Measurements from ENCODE around the gene GRM7. TPM values are rescaled to one million over a fixed set of nuclear protein-coding genes. Genes with fewer than 3 reads are reported as not detected.

Gene GRM7
- total RNA-seq, 1 experiment from 2014 or later = 0.28 TPM

DNA sequence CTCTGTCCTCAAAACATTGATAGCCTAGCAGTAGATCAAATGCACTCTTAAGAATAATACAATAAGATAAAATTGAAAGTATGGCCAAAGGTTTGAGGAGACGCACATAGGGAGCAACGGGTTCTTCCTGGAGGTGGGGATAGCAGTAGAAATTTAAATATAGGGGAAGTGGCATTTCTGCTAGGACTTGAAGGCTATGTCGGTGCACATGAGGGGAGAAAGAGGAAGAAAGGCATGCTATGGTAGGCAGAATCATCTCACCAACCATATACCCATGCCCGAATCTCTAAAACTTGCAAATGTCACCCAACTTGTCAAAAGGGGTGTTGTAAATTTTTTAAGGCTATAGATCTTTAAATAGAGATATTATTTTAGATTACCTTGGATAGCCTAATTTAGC is 905.6 kb downstream of the GRM7 start:
- H3K27me3 ChIP-seq (ENCODE audit: insufficient read depth, low read length) = no peaks in the 10 kb centered on the region
- H3K18ac ChIP-seq (ENCODE audit: insufficient read length, low read depth, low read length) = no peak overlapping the region
- no peak overlapping the region for H3T11ph ChIP-seq (ENCODE audit: low read length)
- no peak overlapping the region for H3K27ac Mint-ChIP-seq
- no peak overlapping the region for H3K23ac ChIP-seq (ENCODE audit: insufficient read length, low read depth, low read length)
- H2BK15ac ChIP-seq (ENCODE audit: low read depth, low read length) = no peak overlapping the region
- H2BK120ac ChIP-seq (ENCODE audit: low read depth, low read length, poor library complexity, severe bottlenecking) = no peak overlapping the region
- H3K4me1 Mint-ChIP-seq = no peaks in the 10 kb centered on the region
- no peak overlapping the region for H3K4me3 Mint-ChIP-seq
- no peak overlapping the region for H4K8ac ChIP-seq (replicated peaks; ENCODE audit: insufficient read length, low read depth, low read length)
- no peak overlapping the region for H2BK20ac ChIP-seq (ENCODE audit: low read depth, low read length, poor library complexity, severe bottlenecking)
- TF ChIP-seq, protein P1, sequence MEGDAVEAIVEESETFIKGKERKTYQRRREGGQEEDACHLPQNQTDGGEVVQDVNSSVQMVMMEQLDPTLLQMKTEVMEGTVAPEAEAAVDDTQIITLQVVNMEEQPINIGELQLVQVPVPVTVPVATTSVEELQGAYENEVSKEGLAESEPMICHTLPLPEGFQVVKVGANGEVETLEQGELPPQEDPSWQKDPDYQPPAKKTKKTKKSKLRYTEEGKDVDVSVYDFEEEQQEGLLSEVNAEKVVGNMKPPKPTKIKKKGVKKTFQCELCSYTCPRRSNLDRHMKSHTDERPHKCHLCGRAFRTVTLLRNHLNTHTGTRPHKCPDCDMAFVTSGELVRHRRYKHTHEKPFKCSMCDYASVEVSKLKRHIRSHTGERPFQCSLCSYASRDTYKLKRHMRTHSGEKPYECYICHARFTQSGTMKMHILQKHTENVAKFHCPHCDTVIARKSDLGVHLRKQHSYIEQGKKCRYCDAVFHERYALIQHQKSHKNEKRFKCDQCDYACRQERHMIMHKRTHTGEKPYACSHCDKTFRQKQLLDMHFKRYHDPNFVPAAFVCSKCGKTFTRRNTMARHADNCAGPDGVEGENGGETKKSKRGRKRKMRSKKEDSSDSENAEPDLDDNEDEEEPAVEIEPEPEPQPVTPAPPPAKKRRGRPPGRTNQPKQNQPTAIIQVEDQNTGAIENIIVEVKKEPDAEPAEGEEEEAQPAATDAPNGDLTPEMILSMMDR (conservative IDR thresholded peaks at IDR 0.05) = no peak
- H2AFZ ChIP-seq (ENCODE audit: low read length) = no peak overlapping the region
- H3K23me2 ChIP-seq (ENCODE audit: insufficient read length, low read depth, low read length, poor library complexity, severe bottlenecking) = no peaks in the 10 kb centered on the region
- H3K27me3 Mint-ChIP-seq (ENCODE audit: low read depth) = no peaks in the 10 kb centered on the region
- H2BK12ac ChIP-seq (ENCODE audit: insufficient read length, low read depth, low read length) = no peak overlapping the region
- no peaks in the 10 kb centered on the region for H3K9me3 ChIP-seq (ENCODE audit: control insufficient read depth, low read depth, low read length)
- no peak overlapping the region for H3K4ac ChIP-seq (ENCODE audit: low read depth, low read length)
- no peak overlapping the region for H3K27ac ChIP-seq (ENCODE audit: insufficient read length, low read depth, low read length)
- no CpG with 5 or more reads among the region's 4 CpGs for WGBS (ENCODE audit: extremely low coverage, insufficient read length, low lambda C conversion rate)
- H2BK5ac ChIP-seq (ENCODE audit: insufficient read length, low read length) = no peak overlapping the region
- no peaks in the 10 kb centered on the region for H3K4me1 ChIP-seq (ENCODE audit: insufficient read depth, low read length)
- H2AK5ac ChIP-seq (ENCODE audit: insufficient read length, low read length) = no peak overlapping the region
- H3K79me1 ChIP-seq (ENCODE audit: insufficient read depth, low read depth, low read length, poor library complexity, severe bottlenecking) = no peaks in the 10 kb centered on the region
- H3K79me2 ChIP-seq (ENCODE audit: insufficient read depth, low read length) = no peaks in the 10 kb centered on the region
- H3K4me2 ChIP-seq (ENCODE audit: insufficient read depth, insufficient read length, low read length) = no peak overlapping the region
- no peaks in the 10 kb centered on the region for H4K20me1 ChIP-seq (ENCODE audit: control insufficient read depth, insufficient read depth, insufficient read length)
- H4K91ac ChIP-seq (ENCODE audit: insufficient read length, low read depth, low read length) = no peak overlapping the region
- no peak overlapping the region for H3K14ac ChIP-seq (ENCODE audit: insufficient read depth, low read length)
- H3K36me3 Mint-ChIP-seq (ENCODE audit: insufficient read depth in 1 of 3, low read depth in 3 of 3) = peaks cover 8 to 20% (median 11%) of the 10 kb centered on the region in 3 experiments; a peak in 6 of 7 replicates
- no peak overlapping the region for H3K9ac ChIP-seq (ENCODE audit: extremely low read depth, insufficient read length, low read length)
- H3K9me3 Mint-ChIP-seq = peaks cover 13 to 17% of the 10 kb centered on the region in 2 experiments
- no peak overlapping the region for H4K5ac ChIP-seq (ENCODE audit: insufficient read length, low read depth, low read length)
- DNase-seq = no peak
- no peak overlapping the region for H3K56ac ChIP-seq (ENCODE audit: insufficient read length, low read depth, low read length)
